GM18868 (cell line): ENCODE results near the gene ARHGAP24.

Source experiments
- ATAC-seq: cut with Tn5 transposase; IDR thresholded peaks from one replicate; pipeline ENCODE4 v1.9.1; 2021; ENCODE audit warnings: mild to moderate bottlenecking, moderate library complexity; ENCODE audit not compliant: unreplicated experiment

Gene ARHGAP24

DNA sequence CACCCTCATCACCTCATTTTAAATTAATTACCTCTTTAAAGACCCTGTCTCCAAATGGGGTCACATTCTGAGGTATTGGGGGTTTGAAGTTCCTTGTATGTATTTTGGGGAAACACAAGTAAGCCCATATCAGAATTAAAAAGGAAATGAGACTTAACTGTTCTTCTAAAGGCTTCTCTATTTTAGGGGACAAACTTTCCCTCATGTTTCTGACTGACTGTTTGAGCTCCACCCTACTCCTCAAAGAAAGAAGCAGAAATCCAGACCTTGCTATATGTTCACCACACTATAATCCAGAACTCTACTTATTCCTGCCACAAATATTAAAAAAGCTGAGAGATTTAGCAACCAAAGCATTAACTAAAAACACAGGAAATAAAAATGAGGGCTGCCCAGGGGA, 258.8 kb downstream of the ARHGAP24 start:
- peak; percentile 48 for ATAC-seq

DNA sequence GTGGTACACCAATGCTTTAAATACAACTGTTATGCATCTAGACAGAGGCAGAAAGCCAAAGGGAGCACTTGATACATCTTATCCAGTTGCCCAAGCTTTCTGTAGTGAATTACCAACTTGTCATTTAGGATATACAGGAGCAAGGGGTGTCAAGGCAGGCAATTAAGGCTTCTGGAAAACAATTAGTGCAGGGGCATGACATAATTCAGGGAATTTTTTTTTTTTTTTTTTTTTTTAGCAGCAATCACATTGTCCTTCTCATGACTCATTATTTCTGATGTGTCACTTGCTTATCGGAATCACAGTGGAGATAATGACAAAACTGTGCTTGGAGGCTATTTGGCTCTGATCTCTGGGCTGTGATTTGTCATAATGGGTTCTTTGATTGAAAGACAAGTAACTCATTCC, 259.5 kb downstream of the ARHGAP24 start:
- no peak for ATAC-seq

DNA sequence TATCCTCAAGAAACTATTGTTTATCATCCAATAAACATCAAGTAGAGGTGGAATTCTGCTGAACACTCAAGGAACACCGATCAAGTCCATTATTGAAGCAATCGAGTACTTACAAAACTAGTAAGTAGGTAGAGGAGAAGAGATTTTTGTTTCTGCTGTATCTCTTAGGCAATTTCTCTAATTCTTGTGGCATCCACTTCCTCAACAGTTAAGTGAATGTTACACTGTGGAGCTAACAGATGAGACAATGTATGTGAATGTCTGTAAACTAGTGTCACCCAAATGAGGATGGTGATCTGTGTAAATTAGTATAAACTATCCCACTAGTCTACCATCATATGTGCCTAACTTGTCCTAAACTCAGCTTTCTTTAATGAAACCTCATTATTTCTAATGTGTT, 261.6 kb downstream of the ARHGAP24 start:
- ATAC-seq: no peak

DNA sequence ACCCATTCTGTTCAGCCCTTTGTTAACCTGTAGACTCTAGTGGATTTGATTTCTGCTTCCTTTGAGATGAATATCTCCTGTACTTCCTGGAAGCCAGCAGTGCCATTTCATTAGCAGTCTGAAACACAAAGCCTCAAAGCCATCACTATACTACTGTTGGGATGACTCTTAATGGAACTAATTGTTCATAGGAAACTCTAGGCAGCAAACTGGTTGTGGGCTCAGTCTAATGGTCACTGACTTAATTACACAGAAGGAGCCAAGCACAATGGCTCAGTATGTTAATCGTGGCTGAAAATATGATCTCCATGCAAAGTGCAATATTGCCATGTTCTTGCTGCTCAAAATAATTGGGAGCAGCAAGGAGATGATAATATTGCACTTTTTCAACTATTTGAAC, 262.3 kb downstream of the ARHGAP24 start:
- ATAC-seq: no peak

DNA sequence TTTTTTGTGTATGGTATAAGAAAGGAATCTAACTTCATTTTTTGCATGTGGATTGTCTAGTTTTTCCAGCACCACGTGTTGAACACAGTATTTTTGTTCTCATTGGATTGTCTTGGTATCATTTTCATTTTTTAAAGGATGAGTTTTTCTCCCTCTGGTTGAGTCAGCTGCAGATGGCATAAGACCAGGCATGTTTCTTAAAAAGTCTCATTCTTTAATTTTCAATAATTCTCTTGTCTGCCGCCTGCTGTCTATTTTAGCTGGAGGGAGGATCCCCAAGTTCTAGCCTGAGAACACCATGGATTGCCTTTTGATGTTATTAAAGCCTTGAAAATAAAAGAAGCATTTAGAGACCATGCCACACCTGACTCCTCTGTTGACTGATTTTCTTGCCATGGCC, 263.8 kb downstream of the ARHGAP24 start:
- ATAC-seq: no peak

DNA sequence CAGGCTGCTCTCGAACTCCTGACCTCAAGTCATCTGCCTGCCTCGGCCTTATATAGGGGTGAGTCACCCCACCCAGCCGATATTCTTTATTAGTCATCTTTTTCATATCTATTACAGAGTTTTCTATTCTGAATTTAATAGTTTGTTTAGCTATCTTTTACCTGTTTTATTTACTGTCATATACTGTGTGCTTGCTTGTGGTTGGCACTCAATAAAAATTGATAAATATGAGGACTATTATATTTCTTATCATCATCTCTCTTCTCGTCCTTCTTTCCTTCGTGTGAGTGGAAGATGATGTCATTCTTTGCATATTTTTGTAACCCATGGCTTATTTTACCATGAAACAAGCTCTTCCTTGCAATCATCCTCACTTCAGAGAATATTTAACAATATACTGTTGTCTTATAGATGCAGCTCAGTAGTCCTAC, 265.5 kb downstream of the ARHGAP24 start:
- ATAC-seq: no peak

DNA sequence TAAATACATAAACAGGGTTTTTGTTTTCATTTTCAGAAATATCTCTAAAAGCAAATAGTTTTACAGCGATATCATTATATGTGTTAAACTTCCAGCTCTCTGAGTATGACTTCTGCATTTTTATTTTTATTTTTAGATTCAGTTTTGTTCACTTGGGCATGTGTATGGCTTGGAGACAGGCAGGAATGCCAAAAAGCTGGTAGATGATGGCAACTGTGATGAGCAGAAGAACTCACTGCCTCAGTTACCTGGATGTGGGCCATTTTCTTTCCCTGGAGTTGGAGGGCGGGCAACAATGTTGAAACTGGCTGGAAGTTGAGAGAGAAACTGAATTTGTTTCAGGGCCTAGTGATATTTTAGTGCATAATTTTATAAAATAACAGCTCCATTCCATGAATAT, 266.4 kb downstream of the ARHGAP24 start:
- ATAC-seq: no peak

DNA sequence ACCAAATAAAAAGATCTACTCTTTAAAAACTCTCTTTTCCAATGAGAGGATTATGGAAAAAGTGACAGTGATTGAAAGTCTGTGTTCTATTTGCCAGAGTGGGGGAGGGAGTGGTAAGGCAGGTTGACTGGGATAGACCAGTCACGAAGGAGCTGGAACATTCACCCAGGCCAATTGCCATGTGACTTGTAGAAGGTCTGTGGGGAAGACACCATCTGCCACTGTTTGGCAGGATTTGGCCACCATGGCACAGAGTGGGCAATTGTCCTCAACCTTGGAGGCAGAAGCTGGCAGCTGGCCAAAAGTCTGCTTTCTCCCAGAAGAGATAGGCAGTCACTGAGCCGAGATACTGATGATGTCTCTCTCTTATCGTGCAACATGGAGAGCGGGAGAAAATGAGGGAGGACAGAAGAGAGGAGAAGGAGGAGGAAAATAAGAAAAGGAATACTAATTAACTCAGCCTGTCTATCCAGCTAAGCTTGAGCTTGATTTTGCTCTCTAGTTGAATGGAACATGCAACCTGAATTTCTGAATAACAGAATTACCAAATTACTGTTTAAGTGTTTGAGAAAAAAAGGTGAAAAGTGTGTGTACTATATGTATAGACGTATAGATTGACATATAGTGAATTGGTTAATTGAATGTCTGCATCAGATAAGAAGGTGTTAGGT, 267.1 kb downstream of the ARHGAP24 start:
- no peak for ATAC-seq

DNA sequence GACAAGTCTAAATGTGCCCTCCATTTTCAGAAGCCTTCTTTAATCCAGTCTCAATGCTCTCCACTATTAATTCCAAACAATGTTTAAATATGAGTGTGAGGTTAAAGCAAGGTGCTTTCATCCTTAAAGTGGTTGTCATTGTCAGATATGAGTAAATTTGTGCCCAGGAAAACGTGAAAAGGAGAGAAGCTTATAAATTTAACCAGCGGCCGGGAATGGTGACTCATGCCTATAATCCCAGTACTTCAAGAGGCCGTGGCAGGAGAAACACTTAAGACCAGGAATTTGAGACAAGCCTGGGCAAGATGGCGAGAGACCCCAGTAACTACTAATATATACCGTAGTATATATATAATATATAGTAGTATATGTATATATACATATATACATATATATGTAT, 270.0 kb downstream of the ARHGAP24 start:
- ATAC-seq: no peak

DNA sequence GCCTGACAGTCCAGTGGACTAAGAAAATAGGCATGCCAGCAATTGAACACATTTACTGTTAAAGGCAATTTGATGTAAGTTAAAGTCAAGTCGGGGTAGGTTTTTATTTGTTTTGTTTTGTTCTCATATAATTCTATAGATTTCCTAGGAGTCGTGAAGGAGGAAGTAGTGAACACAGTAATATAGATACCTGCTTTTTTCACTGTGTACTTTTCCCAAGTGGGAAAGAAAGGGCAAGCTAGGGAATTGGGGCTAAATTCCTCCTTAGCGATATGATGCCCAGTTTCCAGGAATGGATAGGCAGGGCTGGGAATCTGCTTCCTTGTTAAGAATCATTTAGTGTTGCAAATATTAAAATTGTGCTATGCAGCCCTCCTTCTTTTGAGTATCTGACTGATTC, 271.0 kb downstream of the ARHGAP24 start:
- no peak for ATAC-seq

DNA sequence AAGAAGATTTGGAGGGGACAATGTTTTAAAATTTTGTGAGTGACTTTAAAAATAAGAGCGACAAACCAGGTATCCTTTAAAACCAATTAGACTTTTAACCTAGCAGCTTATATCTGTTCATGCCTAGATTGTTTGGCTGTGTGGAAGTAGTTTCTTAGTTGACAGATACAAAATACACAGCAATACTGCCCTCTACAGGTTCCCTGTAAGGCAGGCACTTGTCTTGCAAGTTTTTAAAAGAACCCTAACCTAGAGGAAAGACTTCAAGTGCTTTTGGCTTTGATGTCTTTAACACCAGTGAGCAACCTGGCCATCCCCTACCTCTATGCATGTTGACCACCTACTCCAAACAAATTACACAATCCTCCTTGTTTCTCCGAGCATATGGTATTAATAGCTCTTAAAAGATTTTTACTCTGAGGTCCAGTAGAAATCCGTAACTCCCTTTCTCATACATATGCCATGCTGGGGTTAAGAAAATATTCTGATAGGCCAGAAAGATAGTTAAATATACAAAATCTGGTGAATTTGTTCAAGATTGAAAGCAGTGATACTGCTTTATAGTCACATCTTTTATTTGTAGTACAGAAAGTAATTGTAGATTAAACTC, 273.0 kb downstream of the ARHGAP24 start:
- peak; percentile 46 for ATAC-seq

DNA sequence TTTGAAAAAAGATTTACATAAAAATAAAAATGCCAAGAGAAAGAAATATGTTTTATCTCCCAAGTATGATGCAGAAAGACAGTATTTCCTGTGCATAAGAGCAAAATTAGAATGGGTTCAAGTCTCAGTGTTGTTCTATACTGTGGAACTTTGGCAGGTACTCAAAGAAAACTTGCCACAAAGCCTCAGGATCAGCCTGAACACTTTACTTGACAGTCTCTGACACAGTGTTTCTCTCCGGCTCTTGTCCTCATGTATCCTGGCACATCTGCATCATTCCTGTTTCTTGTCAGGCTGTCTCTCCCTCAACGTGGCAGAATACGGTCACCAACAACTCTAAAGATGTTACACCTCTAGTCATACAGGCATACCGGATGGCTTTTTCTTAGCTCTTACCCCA, 273.7 kb downstream of the ARHGAP24 start:
- ATAC-seq: no peak

DNA sequence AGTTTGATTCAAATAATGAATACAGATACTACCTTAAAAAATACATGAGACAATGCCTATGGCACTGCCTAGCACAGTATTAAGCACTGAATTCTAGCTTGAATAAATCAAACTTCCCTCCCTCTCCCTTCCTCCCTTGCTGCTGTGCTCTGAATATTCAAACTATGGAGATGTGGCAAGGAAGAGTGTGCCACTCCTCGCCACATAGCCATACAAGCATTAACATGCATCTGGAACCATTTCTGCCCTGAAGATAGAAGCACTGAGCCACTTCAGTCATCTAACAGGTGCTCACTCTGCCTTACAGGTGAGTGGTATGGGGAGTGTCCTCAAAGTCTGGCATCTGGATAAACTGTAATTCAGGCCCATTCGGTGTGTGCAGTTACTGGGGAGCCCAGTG, 276.9 kb downstream of the ARHGAP24 start:
- no peak for ATAC-seq

DNA sequence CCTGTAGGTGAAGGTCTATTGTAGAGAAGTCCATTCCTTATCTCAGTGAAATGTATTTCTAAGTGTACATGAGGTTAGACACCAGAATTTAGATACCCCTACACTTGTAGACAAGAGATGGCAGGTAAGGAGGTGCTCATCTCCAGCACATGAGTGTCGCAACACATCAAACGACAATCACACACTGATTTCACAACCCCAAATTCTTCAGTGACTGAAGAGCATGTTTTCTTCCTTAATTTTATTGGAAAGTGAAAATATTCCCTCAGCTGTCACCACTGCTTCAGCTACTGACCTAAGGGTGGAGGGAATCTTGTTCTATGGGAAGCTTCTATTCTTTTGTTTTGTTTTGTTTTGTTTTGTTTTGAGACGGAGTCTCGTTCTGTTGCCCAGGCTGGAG, 280.3 kb downstream of the ARHGAP24 start:
- no peak for ATAC-seq

DNA sequence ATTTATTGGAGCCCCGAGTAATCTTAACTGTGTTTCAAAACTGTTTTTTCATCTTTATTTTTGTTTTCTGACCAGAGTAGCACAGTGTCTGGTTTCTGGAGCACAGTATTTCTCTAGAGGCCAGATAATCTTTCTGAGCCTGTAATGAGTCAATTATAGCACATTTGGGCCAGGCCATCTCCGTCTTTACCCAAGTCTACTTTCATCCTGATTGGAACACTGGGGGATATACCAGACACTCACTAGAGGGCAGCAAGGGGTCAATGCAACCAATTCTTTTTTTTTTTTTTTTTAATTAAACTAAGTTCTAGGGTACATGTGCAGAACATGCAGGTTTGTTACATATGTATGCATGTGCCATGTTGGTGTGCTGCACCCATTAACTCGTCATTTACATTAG, 282.0 kb downstream of the ARHGAP24 start:
- ATAC-seq: no peak

DNA sequence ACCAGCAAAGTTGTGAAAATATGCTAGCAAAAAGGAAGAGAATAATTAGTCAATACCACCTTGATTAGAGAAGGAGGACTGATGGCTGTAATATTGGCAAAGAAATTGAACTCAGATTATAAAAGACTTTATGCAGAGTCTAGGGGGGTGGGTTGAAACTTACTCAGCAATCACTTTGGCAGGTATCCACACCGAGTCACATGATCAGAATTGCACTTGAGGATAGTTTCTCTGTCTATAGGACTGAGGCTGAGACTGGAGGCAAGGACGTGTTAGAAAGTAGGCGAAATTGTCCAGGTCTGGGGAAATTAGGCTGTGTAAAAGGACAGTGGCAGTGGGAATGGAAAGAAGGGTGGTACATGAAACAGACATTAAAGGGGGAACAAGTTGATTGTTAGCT, 284.4 kb downstream of the ARHGAP24 start:
- ATAC-seq: no peak

DNA sequence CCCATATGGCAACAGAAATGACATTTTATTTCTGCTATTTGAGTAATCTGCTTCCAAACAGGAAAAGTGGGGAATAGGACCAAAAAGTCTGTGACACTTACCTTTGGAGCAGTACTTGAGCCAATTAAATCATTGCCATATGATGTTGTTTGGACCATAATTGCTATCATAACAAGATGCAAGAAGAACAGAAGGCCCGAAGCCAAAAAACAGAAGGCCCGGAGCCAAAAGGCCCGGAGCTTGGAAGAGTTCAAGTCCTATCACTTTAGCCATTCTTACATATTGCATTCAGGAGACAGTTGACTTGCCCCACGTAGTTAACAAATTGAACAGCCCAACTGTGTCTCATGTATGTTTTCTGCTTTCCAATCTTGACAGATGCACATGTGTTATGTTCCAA, 285.6 kb downstream of the ARHGAP24 start:
- ATAC-seq: no peak

DNA sequence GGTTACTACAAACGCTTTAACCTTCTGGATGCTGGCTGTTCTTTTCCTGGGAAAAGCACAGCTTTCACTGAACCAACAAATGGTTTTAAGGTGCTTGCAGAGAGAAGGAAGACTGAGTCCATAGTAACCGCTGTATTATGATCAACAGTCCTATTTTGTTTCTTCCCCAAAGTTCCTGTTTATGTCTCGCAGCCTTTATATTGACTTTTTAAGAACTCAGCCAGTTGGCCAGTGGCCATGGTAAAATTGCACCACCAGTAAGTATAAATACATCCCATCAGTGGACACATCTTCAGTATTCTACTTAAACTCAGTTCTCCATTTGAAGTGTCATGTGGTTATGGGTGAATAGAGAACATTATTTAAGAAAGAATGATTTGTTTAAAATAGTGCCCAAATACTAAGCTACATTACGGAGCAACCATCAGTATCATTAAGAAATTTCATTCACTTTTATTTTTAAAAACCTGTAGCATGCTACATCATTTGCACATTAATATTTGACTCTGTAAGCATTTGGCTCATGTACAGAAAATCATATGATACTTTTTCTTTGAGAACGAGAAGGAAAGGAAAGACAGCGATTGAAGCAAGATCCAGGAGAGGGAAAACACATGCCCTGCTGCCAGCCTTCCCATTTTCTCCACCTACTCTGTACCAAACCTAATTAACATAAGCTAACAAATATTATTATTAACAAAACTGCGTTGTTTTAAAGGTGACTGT, 287.0 kb downstream of the ARHGAP24 start:
- ATAC-seq: no peak

DNA sequence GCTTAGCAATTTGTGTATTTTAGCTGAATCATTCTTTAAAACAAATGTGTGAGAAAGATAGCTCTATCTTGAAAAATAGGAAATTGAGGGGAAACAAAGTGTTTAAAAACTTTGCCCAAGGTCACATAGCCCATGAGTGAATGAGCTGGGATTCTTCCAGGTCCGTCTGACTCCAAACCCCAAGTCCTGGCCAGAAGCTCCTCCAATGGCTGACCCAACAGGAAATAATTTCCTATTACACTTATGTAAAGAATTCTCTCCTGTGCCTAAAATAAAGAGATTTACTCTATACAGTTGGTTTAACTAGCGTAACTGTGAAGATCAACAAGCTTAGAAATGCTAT, 287.6 kb downstream of the ARHGAP24 start:
- no peak for ATAC-seq

DNA sequence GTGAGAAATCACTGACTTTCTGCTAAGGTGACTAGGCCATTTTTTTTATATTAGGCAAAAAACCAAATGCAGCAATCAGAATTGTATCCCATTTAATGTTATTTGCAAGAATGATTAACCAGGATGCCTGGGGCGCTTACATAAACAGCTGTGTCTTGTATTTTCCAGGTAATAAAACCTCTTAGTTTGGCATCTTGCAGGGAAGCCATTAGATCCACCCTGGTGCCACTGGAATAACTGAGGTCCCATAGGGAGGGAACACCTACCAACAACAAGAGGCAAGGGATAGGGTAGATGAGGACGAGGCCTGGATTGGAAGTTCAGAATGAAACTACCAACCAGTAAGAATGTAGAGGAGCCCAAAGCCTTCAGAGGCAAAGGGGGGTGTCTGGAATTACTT, 288.3 kb downstream of the ARHGAP24 start:
- ATAC-seq: no peak

DNA sequence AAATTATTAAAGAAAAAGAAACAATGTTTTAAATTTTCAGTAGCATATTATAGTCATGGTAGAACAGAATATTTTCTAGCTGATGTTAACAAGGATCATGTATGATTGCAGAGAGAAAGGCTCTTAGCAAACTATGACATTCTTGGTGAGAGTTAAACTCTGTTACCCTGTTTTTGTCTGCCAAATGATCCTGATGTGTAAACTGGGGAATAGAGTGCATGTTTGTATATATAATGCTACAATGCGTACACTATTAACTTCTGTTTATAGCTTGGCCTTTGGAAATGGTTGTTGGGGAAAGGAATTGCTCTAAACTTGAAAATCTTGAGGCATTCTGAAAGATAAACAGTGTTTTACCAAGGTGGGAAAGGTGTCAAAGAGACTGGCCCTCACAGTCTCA, 292.7 kb downstream of the ARHGAP24 start:
- ATAC-seq: no peak

DNA sequence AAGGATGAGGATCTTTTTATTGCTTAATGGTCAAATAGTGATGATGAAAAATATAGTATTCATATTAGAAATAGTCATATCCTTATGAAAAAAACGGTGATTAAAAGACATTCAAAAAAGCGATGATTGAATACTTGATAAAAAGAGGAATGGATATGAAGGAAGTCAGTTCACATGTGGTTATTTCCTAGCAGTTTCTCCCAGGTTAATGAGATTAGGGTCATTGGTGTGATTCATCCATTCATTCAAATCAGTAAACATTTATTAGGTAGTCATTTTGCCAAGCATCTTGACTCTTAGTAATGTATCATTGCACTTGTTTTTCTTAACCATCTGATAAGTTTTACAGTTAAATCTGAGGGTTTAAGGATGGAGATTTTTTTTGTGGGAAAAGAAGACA, 294.1 kb downstream of the ARHGAP24 start:
- no peak for ATAC-seq
